Fibroblast of skin of scalp (primary cell): ENCODE data around the gene SYNM.

Experiments used
- DNase-seq: peaks from one replicate; pipeline ENCODE4 v3.0.0-alpha.2; 2013

SYNM gene

GRCh38 chr15:99143655-99144610 lies 39.1 kb downstream of the SYNM start:
- no peak for DNase-seq

- DNase-seq, result no peak
Measured at GRCh38 chr15:99145005-99145404, 40.1 kb downstream of the SYNM start.

- no peak for DNase-seq
Measured at GRCh38 chr15:99145778-99146177, 40.9 kb downstream of the SYNM start.

DNA sequence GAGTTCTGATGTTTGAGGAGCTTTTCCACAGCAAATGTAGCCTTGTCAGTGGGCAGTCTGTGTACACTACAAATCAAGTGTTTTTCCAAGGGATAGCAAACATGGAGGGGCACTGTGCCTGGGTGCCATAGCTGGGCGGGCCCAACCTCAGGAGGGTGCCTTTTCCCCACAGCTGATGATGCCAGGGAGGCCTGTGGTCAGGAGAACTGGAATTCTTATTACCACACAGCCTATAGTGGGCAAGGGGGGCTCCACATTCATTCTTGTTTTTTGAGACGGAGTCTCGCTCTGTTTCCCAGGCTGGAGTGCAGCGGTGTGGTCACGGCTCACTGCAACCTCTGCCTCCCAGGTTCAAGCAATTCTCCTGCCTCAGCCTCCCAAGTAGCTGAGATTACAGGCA lies 41.8 kb downstream of the SYNM start:
- no peak for DNase-seq

DNA sequence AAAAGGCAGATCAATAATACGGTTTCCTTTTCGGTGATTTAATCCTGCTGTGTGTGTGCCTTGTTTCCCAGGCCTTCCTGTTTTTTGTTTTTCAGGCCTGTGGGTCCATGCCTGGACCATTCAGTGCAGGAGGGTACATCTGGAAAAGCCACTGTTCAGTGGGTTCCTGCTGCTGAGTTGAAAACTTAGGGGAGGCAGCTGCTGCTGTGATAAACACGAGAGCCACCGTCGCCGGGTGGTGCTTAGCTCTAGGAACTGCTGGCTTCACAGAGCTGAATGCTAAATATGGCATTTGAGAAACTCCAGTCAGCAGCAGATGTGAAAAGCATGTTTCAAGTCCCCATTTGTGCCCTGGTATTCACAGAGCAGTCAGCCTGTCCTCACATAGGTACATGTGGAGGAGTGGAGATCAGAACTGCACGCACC lies 44.0 kb downstream of the SYNM start:
- DNase-seq, result no peak

- DNase-seq, result no peak
Measured at GRCh38 chr15:99149366-99149765, 44.5 kb downstream of the SYNM start.

DNA sequence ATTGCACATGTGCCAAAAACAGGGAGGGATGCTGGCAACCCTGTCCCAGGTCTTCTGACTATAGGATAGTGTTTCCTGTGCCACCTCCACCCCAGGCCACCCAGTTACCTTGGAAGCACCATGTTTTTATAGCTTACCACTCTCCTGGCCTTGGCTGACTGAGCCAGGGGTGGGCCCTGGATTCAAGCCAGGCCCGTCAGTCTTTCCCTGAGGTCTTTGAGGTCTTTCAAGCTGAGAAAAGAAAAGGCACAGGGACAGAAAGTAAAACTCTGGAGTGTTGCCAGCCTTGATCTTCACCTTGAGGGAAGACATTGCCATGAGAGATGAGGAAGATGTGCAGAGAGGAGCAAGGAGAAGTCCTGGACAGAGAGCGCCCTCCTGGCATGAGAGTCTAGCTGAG lies 46.3 kb downstream of the SYNM start:
- DNase-seq, result no peak

DNA sequence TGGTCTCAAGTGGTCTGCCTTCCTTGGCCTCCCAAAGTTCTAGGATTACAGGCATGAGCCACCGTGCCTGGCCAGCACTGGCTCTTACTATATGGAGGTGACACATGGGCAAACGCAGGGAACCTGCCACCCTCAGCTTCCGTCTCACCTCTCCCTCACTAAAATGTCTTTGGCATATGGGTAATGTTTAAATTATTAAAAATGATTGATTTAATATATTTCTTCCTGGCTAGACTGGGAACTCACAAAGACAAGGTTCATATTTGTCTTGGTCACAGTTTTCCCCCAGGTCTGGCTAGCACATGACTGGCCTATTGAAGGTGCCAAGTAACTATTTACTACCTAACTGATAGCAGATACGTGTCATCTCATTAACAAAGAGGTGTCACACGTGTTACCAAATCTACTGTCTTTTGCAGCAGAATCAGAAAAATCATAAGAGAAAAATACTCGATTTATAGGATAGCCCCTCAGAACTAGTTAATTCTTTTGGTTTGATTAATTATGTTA lies 48.2 kb downstream of the SYNM start:
- no peak for DNase-seq

DNA sequence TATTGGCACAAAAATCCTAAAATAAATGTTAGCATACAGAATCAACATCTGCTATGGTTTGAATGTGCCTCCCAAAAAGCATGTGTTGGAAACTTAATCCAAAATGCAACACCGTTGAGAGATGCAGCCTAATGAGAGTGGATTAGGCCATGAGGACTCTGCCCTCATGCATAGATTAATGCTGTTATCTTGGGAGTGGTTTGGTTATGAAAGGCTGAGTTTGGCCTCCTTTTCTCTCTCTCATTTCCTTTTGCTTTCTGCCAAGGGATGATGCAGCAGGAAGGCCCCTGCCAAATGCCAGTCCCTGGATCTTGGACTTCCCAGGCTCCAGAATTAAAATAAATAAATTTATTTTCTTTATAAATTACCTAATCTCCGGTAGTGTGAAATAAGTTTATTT lies 49.4 kb downstream of the SYNM start:
- no peak for DNase-seq

DNA sequence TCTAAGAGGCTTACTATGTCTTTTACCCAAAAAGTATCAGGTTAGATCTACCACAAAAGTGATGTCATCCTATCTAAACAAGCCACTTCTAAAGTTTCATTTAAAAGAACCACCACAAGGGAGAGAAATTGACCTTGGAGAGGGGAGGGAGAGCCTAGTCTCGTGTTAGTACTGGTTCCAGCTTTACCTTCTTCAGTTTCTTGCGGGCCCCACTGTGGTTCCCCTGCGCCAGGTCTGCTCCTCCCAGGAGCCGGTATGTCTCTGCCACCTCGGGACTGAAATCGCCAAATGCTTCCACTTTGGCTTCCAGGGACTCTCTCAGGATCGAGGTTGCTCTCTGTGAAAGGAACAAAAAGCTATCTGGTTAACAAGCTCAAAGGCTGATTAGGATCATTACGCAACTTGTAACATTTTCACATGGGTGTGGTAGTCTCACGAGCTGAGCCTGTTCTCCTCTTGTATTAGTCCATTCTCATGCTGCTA lies 51.1 kb downstream of the SYNM start:
- peak; percentile 27 for DNase-seq

- DNase-seq, result peak; percentile 56
Measured at GRCh38 chr15:99157456-99157855, 52.6 kb downstream of the SYNM start.

DNA sequence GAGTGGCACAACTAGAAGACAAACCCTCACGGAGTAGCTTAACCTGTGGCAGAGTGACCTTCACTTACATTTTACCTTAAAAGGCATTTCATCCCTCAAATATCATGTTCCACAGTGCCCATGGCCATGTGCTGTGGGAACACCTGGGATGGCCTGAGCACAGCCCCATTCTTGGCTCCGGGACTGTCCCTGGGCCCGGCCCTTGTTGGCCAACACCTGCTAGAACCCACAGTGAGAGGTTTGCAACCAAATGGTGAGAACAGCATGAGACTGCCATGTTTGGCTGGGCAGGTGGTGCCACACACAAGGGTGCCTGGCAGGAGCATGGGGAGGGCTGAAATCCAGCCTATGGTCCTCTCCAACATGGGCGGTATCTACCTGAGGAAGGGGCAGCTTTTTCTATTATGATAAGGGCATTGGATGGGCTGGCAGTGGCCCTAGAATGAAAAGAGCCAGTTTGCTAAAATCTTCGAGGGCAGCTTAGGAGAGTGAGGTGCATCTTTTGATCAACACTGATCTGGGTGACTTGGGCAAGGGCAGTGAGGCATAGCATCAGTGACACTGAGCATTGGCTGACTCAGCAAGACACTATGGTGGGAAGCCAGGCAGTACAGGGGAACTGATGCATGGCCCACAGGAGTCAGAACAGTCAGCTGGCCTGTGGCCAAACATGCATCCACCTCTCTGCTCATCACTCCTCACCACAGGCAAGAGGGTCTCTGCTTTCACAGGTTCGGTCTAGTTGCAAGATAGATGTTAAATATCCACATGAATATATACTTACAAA lies 53.9 kb downstream of the SYNM start:
- no peak for DNase-seq

DNA sequence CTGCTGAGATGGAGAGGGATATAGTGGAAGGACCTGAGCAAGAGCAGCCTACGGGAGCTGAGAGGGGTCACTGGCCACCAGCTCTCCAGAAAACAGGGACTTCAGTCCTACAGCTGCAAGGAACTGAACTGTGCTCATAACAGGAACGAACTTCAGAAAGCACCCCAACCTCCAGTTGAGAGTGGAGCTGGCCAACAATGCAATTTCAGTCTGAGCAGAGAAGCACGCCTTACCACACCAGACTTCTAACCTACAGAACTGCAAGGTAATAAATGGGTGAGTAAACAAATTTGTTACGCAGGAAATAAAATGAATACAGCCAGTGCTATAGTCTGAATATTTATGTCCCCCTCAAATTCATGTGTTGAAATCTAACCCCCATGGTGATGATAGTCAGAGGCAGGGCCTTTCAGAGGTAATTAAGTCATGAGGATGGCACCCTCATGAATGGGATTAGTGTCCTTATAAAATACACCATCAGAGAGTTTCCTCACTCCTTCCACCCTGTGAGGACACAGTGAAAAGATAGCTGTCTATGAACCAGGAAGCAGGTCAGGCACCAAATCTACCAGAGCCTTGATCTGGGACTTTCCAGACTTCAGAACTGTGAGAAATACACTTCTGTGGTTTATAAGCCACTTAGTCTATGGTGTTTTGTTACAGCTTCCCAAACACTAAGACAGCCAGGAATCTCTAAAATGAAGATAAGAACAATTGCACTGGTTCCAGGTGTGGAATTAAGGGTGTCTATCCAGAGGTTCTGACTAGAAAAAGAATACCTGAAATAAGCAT lies 58.6 kb downstream of the SYNM start:
- no peak for DNase-seq

DNA sequence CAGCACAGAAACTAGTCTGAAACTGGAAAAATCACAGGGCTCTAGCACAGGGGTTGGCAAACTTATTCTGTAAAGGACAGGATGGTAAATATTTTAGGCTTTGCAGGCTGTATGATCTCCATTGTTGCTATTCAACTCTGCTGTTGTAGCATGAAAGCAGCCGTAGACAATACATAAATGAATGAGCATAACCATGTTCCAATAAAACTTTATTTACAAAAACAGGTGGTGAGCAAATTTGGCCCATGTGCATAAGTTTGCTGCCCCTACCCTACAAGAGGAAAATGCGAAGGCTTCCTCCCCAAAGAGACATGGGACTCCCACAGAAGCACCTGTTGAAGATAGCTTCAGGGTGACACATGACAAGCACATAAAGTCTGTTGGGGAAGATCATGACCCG lies 59.2 kb downstream of the SYNM start:
- DNase-seq, result no peak

DNA sequence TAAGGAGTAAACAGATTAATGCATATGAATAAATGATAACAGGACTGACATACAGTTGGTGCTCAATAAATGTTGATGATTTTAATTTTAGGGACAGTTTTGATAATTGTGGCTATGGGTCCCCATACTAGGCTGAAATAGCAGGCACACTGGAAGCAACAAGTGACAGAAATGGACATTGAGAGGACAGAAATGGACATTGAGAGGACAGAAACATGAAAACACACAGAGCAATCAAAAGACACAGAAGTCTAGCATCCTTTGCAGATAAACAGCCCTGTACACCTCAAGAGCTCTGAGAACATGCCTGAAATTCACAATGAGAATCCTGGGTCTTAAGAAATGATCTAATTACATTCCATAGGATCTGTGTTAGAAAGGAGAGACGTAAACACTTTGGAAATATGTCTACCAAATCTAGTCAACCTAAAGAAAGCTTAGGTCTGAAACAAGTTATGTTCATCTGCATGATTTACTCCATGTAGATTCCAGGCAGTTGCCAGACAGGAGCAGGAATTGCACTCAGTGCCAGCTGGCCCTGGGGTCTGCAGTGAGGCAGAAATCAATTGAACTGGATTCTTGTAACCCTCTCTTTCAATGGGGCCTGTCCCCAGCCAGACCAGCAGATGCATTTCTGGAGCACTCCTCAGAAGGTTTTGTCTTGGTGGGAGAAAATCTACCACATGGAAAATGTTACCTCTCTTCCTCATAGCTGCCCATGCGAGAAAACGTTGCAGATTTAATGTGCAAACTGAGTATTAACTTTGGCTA lies 60.3 kb downstream of the SYNM start:
- no peak for DNase-seq

GRCh38 chr15:99165956-99166689 lies 61.2 kb downstream of the SYNM start:
- DNase-seq, result no peak

DNA sequence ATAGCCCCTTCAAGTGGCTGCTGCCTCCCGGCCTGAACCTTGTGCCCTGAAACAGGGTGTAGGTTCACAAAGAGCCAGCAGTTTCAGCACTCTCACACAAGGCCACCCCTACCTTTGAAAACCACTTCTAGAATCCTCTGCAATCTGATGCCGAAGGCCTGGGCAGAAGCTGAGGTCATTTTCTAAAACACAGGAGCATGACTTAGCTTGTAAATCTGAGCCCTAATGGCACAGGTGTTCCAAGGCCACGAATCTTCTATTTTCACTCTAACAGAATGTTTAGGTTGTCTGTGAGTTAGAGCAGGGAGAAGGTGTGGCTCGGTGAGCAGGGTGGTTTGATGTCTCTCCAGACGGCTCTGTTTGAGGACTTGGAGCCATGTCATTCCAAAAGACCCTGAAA lies 62.3 kb downstream of the SYNM start:
- DNase-seq, result no peak

DNA sequence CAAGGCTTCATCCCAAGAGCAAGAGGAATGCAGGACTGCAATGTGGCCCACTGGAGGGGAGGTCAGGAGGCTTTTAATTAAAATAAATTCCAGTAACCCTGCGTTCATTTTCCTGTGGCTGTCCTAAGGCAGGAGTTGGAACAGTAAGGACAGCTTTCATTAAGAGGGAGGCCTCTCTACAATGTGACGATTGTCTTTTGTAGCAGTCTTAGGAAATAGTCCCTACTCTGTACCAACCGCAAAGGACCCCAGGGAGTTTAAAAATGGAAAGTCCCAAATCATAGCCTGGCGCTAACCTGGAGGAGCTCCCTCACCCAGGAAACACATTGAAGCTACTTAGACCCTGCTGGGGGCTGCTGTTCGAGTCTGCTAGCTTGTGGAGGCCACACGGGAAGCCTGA lies 62.8 kb downstream of the SYNM start:
- no peak for DNase-seq

- no peak for DNase-seq
Measured at GRCh38 chr15:99168601-99169580, 64.0 kb downstream of the SYNM start.
